ENCODE results near the gene MORC4.

The MORC4 gene

DNA sequence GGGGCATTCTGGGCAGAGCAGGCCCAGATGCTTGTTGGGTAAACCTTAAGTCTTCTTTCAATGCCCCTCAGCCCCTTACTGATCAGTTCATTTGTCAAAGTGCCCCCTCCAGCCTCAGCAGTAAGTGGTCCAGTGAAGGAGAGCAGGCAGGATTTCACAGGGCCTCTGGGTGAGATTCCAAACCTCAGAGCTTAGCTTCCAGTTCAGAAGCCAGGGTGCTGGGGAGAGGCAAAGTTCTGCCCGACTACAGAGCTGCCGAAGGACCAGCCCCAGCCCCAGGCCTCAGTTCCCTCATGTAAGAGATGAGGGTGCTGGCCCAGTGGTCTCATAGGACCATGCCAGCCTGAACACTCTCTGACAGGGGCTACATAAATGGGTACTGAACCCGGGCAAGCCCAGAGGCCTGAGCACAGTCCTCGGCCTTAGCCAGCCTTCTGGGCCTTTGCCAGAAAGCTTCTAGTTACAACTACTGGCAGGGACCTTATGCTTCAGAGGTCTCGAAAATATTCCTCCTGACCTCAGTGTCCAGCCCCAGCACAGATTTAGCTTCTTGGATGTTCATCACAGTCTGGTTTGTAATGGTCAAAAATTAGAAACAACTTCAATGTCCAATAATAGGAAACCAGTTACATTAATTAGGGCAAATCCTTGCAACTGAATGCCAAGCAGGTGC, 96.0 kb downstream of the MORC4 start:
- no peak for DNase-seq

DNA sequence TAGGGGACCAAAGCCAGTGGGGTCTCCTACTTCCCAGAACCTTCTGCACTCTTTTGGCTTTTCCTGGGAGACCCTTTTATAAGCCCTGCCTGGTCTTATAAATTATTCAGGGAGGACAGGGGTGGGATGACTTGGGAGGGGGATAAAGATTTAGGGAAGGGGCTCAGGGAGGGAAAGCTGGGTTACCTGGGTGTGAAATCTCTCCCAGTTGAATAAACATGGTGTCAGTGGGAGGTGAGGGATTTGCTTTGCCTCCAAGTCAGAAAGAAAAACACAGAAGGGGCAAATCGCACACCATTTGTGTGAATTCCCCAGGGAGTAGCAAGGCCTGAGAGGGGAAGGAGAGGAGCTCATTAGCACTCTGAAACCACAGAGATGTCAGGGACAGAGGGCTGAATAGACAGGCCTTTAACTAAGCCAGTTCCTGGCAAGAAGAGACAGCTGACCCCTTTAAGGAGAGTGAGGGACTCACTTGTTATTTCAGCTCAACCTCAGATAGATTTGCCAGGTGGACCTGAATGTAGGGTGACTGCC, 96.7 kb downstream of the MORC4 start, which contains the start of gene RIPPLY1:
RIPPLY1 (minus strand) TSS at position 51 of the 534 bp plus-strand sequence. CDS start 54 bp downstream, outside the sequence.
- DNase-seq = no peak

DNA sequence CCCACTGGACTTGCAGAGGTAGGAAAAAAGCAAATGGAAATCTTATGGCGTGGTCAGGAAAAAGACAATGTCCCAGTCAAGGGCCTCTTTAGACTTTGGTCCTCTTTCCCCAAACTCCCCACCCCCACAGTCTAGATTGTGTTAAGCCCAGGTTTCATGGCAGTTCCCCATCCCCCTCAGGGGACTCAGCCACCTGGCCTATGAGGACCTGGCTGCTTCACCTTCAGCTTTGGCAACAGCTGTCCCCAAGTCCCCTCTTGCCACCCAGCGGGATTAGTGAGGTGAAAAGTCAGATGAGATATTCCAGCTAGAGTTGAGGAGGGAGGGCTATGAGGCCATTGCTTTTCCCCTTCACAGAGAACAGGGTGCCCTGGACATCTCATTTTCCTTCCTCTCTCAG, 97.3 kb downstream of the MORC4 start:
- DNase-seq = no peak

- no peak for DNase-seq
These were observed 98.2 kb downstream of the MORC4 start for GRCh38 chrX:106901781-106902219.

GRCh38 chrX:106901341-106901740, 98.7 kb downstream of the MORC4 start:
- DNase-seq = no peak

- DNase-seq = no peak
These were observed 100.2 kb downstream of the MORC4 start for GRCh38 chrX:106899841-106900240.

- DNase-seq = no peak
These were observed 100.7 kb downstream of the MORC4 start for GRCh38 chrX:106899276-106899675.

DNA sequence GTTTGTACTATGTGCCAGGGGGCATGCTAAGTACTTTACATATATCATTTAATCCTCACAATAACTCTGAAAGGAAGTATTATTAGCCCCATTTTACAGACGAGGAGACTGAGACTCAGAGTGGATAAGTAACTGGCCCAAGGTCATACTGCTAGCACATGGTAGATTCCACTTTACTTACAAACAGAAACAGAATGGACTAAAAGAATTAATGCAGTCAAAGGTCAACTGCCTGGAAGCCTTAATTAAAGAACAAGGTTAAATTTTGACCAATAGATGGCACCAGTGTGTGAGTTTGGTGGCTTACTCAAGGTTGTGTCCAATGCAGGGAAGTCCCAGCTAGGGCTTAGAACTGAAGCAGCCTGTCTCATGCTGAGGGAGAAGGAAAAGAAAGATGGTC, 101.5 kb downstream of the MORC4 start:
- peak; percentile 4 for DNase-seq

DNA sequence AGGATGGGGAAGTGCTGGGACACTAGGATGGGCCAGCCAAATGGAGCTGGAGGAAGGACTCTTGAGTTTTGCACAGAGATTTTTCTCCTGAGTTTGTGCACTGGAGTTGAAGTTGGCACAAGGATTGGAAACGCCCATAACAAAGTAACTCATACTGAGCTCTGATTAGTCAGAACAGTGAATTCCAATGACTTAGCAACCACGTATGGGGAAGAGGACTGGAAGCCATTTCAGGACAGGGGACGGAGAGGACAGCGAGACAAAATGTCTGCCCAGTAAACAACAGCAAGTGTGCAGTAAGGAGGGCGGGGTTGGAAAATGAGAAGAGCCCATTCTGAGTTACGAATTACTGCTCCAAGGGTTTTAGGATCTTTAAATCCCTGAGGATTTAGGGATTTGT, 102.8 kb downstream of the MORC4 start:
- DNase-seq = no peak

DNA sequence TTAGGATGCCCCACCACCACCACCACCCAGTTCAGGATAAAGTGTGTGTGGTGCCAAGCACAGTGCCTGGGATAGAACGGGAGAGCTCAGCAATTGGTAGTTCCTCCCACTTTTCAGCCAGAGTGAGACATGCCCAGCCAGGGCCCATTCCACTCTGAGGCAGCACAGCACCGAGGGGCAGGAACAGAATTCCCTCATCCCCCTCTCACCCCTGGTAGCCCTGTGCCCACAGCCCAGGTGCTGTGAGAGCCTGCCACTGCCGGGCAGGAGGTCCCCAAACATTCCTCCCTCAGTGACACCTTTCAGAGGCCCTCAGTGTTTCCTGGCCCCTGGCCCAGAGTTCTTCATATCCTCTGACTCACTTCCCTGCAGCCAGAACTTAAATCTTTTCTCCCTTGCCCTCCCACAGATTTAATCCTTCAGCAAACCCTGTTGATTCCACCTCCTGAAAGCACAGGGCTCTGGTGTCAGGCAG, 105.0 kb downstream of the MORC4 start:
- DNase-seq = no peak

DNA sequence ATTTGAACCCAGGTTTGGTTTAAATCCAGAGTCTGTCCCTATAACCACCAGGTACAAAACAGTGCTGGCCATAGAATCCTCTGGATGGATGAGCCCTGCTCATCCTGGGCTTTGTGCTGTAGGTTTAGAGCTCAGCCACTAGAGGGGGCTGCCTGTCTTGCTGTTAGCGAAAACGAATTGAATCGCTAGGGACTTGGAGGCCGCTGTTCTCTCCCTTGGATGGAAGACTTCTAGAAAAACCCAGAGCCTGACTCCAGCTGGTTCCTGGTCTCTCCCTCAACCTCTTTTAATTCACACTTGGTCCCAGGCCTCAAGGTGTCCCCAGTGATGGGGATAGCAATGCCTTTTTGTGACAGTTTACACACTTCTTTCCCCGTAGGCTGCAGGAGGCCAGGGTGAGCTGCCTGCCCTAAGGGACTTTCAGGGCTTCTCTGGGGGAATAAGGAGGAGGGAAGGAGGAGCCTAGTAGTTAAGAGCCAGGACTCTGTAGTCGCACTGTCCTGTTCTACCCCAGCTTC, 105.6 kb downstream of the MORC4 start:
- DNase-seq = peak; percentile 10

- no peak for DNase-seq
These were observed 108.1 kb downstream of the MORC4 start for GRCh38 chrX:106891762-106892460.
